ENCODE measurements around the gene VPS54. TPM values are rescaled to one million over a fixed set of nuclear protein-coding genes. Genes with fewer than 3 reads are reported as not detected.

VPS54 gene
- total RNA-seq, 6 donors from 2014 or later = 10.3 to 43.7 (median 21.7) TPM

DNA sequence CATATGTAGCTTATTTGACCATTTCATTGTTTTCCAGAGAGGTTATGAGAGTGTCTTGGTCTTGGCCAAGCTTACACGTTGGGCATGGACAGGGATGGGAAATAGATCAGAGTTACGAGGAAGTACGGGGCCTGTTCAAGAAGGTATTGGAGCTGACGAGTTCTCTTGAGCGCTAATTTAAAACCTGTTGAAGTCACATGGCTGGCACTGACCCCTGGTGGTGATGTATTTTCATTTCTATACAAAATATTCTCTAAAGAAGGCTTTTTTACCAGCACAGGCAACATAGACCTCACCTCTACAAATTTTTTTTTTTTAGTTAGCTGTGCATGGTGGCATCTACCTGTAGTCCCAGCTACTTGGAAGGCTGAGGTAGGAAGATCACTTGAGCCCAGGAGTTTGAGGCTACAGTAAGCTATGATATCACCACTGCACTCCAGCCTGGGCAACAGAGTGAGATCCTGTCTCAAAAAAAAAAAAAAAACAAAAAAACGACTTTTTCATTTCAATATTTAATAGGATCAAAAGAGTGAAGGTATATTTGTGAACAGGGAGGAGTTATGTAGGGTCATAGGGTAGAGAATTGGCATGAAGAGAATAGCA, 157.9 kb downstream of the VPS54 start:
- no peaks in the 10 kb centered on the region for H3K27me3 ChIP-seq
- whole genome bisulfite sequencing, 2 donors = 19 to 25% methylated on average over 6 of the region's 6 CpGs
- H3K9me3 ChIP-seq = no peaks in the 10 kb centered on the region
- H3K36me3 ChIP-seq = peaks cover 0 to 72% (median 17%) of the 10 kb centered on the region in 4 donors
- H3K4me3 ChIP-seq = no peak overlapping the region
- TF ChIP-seq CTCF (IDR thresholded peaks at IDR 0.05) (peak; percentile 29 to 63 (median 50)), EP300 (IDR thresholded peaks at IDR 0.05) (no peak)
- ATAC-seq (ENCODE audit: low FRiP score in 2 of 2) = peak; percentile 75 to 86
- H3K27ac ChIP-seq = peak overlapping the region in 2 of 4 donors; percentile 6 to 29
- peaks cover 8 to 31% (median 17%) of the 10 kb centered on the region in 4 donors for H3K4me1 ChIP-seq
- DNase-seq = peak in 1 of 2 donors; percentile 58

- H3K4me1 ChIP-seq = peaks cover 22 to 43% (median 28%) of the 10 kb centered on the region in 4 donors
- no peak overlapping the region for H3K27ac ChIP-seq
- ATAC-seq (ENCODE audit: low FRiP score in 2 of 2) = no peak
- 98 to 100% methylated on average over 2 of the region's 2 CpGs for WGBS, 2 donors
- peaks cover 0 to 64% (median 13%) of the 10 kb centered on the region in 4 donors for H3K36me3 ChIP-seq
- H3K27me3 ChIP-seq = no peaks in the 10 kb centered on the region
- TF ChIP-seq POLR2AphosphoS5 (IDR thresholded peaks at IDR 0.05) = no peak
- no peak for TF ChIP-seq EP300 (IDR thresholded peaks at IDR 0.05)
- no peak for TF ChIP-seq CTCF (IDR thresholded peaks at IDR 0.05)
- TF ChIP-seq POLR2A (IDR thresholded peaks at IDR 0.05) = no peak
- no peaks in the 10 kb centered on the region for H3K9me3 ChIP-seq
- H3K4me3 ChIP-seq = no peak overlapping the region
- no peak for DNase-seq
Measured at GRCh38 chr2:63858291-63858690, 160.9 kb downstream of the VPS54 start.

DNA sequence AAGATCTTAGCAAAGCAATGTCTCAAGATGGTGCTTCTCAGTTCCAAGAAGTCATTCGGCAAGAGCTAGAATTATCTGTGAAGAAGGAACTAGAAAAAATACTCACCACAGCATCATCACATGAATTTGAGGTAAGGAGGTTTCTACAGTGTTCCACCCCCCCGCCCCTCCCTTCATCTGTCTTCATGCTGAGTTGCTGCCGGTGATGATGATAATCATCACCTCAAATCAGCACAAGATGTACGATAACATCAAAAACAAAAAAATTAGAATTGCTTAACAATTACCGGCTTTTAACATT, 163.0 kb downstream of the VPS54 start:
- 57 to 60% methylated on average over 5 of the region's 5 CpGs for WGBS, 2 donors
- H3K4me1 ChIP-seq = peaks cover 15 to 42% (median 35%) of the 10 kb centered on the region in 4 donors
- peaks cover 0 to 51% (median 12%) of the 10 kb centered on the region in 4 donors for H3K36me3 ChIP-seq
- H3K4me3 ChIP-seq = no peak overlapping the region
- DNase-seq (no peak), ATAC-seq (ENCODE audit: low FRiP score in 2 of 2) (peak in 1 of 2 donors; percentile 29)
- peak overlapping the region; percentile 40 to 66 (median 60) for H3K27ac ChIP-seq
- TF ChIP-seq POLR2A (IDR thresholded peaks at IDR 0.05) (no peak), EP300 (IDR thresholded peaks at IDR 0.05) (no peak), POLR2AphosphoS5 (IDR thresholded peaks at IDR 0.05) (no peak), CTCF (IDR thresholded peaks at IDR 0.05) (no peak)
- no peaks in the 10 kb centered on the region for H3K9me3 ChIP-seq
- H3K27me3 ChIP-seq = no peaks in the 10 kb centered on the region

DNA sequence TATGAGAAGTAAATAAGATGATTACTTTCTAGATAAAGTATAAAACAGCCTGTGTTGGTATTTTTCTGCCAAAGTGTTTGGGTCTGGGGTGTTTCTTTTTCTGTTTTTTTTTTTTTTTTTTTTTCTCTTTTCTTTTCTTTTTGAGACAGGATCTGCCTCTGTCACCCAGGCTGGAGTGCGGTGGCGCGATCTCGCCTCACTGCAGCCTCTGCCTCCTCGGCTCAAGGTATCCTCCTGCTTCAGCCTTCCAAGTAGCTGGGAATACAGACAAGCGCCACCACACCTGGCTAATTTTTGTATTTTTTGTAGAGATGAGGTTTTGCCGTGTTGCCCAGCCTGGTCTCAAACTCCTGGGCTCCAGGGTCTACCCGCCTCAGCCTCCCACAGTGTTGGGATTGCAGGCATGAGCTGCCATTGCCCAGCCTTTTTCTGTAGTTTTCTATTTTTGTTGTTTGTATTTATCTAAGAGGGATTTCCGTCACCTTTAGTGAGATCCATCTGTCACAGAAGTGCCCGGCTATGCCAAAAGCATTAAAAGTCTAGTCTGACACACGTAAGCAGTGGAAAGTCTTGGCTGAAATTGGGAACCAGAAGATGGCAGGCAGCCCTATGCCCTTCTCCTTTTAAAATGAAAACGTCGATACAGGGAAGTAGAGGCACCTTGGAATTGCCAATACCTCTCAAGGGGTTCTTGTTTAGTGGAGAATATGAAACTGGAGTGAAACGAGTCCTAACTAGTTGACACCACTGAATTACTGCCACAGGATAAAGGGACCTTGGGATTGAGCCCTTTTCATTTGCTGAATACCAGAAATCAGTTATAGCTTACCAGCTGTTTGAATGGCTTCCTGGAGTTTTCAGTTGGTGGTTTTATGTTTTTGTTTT, 163.6 kb downstream of the VPS54 start:
- 79 to 87% methylated on average over 14 of the region's 14 CpGs for WGBS, 2 donors
- Histone ChIP-seq H3K9me3 (no peaks in the 10 kb centered on the region), H3K36me3 (peaks cover 0 to 46% (median 12%) of the 10 kb centered on the region in 4 donors), H3K4me1 (peaks cover 15 to 42% (median 36%) of the 10 kb centered on the region in 4 donors), H3K27me3 (no peaks in the 10 kb centered on the region), H3K27ac (peak overlapping the region; percentile 40 to 66 (median 60)), H3K4me3 (no peak overlapping the region)
- no peak for TF ChIP-seq EP300 (IDR thresholded peaks at IDR 0.05)
- no peak for TF ChIP-seq CTCF (IDR thresholded peaks at IDR 0.05)
- no peak for TF ChIP-seq POLR2A (IDR thresholded peaks at IDR 0.05)
- DNase-seq (peak in 1 of 2 donors; percentile 54), ATAC-seq (ENCODE audit: low FRiP score in 2 of 2) (no peak)
